Liver (tissue), 3 donors: Measurements from ENCODE around the gene PDK1.

Source experiments
- EGR1 ChIP-seq, 2 donors: IDR thresholded peaks; 2 replicates each; pipeline ENCODE4 v1.6.1; 2016 to 2018; ENCODE audit warnings: antibody characterized with exemption in 2 of 2, low read depth in 2 of 2
- MAX ChIP-seq: IDR thresholded peaks from 2 replicates; pipeline ENCODE4 v1.6.1; 2016; ENCODE audit warnings: antibody characterized with exemption
- NR2F2 ChIP-seq: IDR thresholded peaks from 2 replicates; pipeline ENCODE4 v1.6.1; 2016; ENCODE audit warnings: antibody characterized with exemption
- RAD21 ChIP-seq, 2 donors: IDR thresholded peaks; 2 replicates each; pipeline ENCODE4 v1.6.1; 2016; ENCODE audit warnings: antibody characterized with exemption in 2 of 2, mild to moderate bottlenecking in 2 of 2
- RXRA ChIP-seq, 2 donors: IDR thresholded peaks; 2 replicates each; pipeline ENCODE4 v1.6.1; 2017 to 2018; ENCODE audit warnings: antibody characterized with exemption in 2 of 2, mild to moderate bottlenecking in 1 of 2
- SP1 ChIP-seq: IDR thresholded peaks from 2 replicates; pipeline ENCODE4 v1.6.1; 2018; ENCODE audit warnings: antibody characterized with exemption, mild to moderate bottlenecking
- TAF1 ChIP-seq: conservative IDR thresholded peaks from 2 replicates; pipeline ENCODE4 v1.6.1; 2016; ENCODE audit warnings: antibody characterized with exemption, mild to moderate bottlenecking
- YY1 ChIP-seq: IDR thresholded peaks from 2 replicates; pipeline ENCODE4 v1.6.1; 2016; ENCODE audit warnings: antibody characterized with exemption, mild to moderate bottlenecking
- TF ChIP-seq, protein P1 (sequence below): IDR thresholded peaks from 2 replicates; pipeline ENCODE4 v1.6.1; 2016; ENCODE audit warnings: antibody characterized with exemption
- TF ChIP-seq, protein P2 (sequence below): fragments of 150-350 bp; IDR thresholded peaks from 2 replicates; pipeline ENCODE4 v1.5.1; 2017; ENCODE audit warnings: improper control_type of control experiment, low read depth, low read length; ENCODE audit not compliant: missing input control
- TF ChIP-seq, protein P3 (sequence below): IDR thresholded peaks from 2 replicates; pipeline ENCODE4 v1.6.1; 2016; ENCODE audit warnings: antibody characterized with exemption, mild to moderate bottlenecking
- TF ChIP-seq, protein P4 (sequence below): IDR thresholded peaks from 2 replicates; pipeline ENCODE4 v1.6.1; 2016; ENCODE audit warnings: antibody characterized with exemption
- donor health status: healthy.
- donor health status: healthy.

GRCh38 chr2:172629586-172629985 lies 73.7 kb downstream of the PDK1 start:
- TF ChIP-seq, protein P1, sequence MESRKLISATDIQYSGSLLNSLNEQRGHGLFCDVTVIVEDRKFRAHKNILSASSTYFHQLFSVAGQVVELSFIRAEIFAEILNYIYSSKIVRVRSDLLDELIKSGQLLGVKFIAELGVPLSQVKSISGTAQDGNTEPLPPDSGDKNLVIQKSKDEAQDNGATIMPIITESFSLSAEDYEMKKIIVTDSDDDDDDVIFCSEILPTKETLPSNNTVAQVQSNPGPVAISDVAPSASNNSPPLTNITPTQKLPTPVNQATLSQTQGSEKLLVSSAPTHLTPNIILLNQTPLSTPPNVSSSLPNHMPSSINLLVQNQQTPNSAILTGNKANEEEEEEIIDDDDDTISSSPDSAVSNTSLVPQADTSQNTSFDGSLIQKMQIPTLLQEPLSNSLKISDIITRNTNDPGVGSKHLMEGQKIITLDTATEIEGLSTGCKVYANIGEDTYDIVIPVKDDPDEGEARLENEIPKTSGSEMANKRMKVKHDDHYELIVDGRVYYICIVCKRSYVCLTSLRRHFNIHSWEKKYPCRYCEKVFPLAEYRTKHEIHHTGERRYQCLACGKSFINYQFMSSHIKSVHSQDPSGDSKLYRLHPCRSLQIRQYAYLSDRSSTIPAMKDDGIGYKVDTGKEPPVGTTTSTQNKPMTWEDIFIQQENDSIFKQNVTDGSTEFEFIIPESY, result no peak
- TF ChIP-seq, protein P2, sequence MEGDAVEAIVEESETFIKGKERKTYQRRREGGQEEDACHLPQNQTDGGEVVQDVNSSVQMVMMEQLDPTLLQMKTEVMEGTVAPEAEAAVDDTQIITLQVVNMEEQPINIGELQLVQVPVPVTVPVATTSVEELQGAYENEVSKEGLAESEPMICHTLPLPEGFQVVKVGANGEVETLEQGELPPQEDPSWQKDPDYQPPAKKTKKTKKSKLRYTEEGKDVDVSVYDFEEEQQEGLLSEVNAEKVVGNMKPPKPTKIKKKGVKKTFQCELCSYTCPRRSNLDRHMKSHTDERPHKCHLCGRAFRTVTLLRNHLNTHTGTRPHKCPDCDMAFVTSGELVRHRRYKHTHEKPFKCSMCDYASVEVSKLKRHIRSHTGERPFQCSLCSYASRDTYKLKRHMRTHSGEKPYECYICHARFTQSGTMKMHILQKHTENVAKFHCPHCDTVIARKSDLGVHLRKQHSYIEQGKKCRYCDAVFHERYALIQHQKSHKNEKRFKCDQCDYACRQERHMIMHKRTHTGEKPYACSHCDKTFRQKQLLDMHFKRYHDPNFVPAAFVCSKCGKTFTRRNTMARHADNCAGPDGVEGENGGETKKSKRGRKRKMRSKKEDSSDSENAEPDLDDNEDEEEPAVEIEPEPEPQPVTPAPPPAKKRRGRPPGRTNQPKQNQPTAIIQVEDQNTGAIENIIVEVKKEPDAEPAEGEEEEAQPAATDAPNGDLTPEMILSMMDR, result no peak
- no peak for TF ChIP-seq TAF1
- TF ChIP-seq, protein P3, sequence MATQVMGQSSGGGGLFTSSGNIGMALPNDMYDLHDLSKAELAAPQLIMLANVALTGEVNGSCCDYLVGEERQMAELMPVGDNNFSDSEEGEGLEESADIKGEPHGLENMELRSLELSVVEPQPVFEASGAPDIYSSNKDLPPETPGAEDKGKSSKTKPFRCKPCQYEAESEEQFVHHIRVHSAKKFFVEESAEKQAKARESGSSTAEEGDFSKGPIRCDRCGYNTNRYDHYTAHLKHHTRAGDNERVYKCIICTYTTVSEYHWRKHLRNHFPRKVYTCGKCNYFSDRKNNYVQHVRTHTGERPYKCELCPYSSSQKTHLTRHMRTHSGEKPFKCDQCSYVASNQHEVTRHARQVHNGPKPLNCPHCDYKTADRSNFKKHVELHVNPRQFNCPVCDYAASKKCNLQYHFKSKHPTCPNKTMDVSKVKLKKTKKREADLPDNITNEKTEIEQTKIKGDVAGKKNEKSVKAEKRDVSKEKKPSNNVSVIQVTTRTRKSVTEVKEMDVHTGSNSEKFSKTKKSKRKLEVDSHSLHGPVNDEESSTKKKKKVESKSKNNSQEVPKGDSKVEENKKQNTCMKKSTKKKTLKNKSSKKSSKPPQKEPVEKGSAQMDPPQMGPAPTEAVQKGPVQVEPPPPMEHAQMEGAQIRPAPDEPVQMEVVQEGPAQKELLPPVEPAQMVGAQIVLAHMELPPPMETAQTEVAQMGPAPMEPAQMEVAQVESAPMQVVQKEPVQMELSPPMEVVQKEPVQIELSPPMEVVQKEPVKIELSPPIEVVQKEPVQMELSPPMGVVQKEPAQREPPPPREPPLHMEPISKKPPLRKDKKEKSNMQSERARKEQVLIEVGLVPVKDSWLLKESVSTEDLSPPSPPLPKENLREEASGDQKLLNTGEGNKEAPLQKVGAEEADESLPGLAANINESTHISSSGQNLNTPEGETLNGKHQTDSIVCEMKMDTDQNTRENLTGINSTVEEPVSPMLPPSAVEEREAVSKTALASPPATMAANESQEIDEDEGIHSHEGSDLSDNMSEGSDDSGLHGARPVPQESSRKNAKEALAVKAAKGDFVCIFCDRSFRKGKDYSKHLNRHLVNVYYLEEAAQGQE, result no peak
- no peak for TF ChIP-seq NR2F2
- TF ChIP-seq MAX, result no peak
- no peak for TF ChIP-seq YY1
- TF ChIP-seq, protein P4, sequence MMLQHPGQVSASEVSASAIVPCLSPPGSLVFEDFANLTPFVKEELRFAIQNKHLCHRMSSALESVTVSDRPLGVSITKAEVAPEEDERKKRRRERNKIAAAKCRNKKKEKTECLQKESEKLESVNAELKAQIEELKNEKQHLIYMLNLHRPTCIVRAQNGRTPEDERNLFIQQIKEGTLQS, result no peak
- TF ChIP-seq SP1, result no peak
- TF ChIP-seq EGR1 (IDR thresholded peaks at IDR 0.05; ENCODE audit: low read depth in 2 of 2), result no peak
- no peak for TF ChIP-seq RAD21 (IDR thresholded peaks at IDR 0.05)
- TF ChIP-seq RXRA (IDR thresholded peaks at IDR 0.05), result no peak
